ENCODE measurements around the gene PLXNA1.

PLXNA1 gene

GRCh38 chr3:126982471-126983175 is at the start of gene PLXNA1:
Gene PLXNA1, plus strand, starts transcription at chr3:126983115. Its CDS starts 5,479 bp downstream, at chr3:126988594.
- DNase-seq = peak; percentile 52

GRCh38 chr3:126934031-126934531 is 48.8 kb upstream of the PLXNA1 start:
- no peak for DNase-seq

GRCh38 chr3:126934991-126935390 is 47.9 kb upstream of the PLXNA1 start:
- DNase-seq = no peak

GRCh38 chr3:126935756-126936509 is 47.0 kb upstream of the PLXNA1 start:
- DNase-seq = no peak

- DNase-seq = no peak
Measured at GRCh38 chr3:126936853-126937425, 46.0 kb upstream of the PLXNA1 start.

GRCh38 chr3:126937533-126937932 is 45.4 kb upstream of the PLXNA1 start:
- no peak for DNase-seq

- peak; percentile 21 for DNase-seq
Measured at GRCh38 chr3:126937973-126938372, 44.9 kb upstream of the PLXNA1 start.

- no peak for DNase-seq
Measured at GRCh38 chr3:126938520-126939337, 44.2 kb upstream of the PLXNA1 start.

GRCh38 chr3:126939338-126939718 is 43.6 kb upstream of the PLXNA1 start:
- DNase-seq = no peak

GRCh38 chr3:126939733-126940132 is 43.2 kb upstream of the PLXNA1 start:
- DNase-seq = no peak

- DNase-seq = no peak
Measured at GRCh38 chr3:126941721-126942270, 41.1 kb upstream of the PLXNA1 start.

GRCh38 chr3:126944089-126944965 is 38.6 kb upstream of the PLXNA1 start:
- DNase-seq = no peak

- no peak for DNase-seq
Measured at GRCh38 chr3:126945171-126945721, 37.7 kb upstream of the PLXNA1 start.

GRCh38 chr3:126945891-126946290 is 37.0 kb upstream of the PLXNA1 start:
- no peak for DNase-seq

GRCh38 chr3:126946405-126946804 is 36.5 kb upstream of the PLXNA1 start:
- DNase-seq = no peak

GRCh38 chr3:126947429-126947828 is 35.5 kb upstream of the PLXNA1 start:
- no peak for DNase-seq

- DNase-seq = no peak
Measured at GRCh38 chr3:126948980-126949535, 33.9 kb upstream of the PLXNA1 start.

GRCh38 chr3:126951561-126951960 is 31.4 kb upstream of the PLXNA1 start:
- DNase-seq = no peak

- no peak for DNase-seq
Measured at GRCh38 chr3:126952261-126952982, 30.5 kb upstream of the PLXNA1 start.

- DNase-seq = peak; percentile 51
Measured at GRCh38 chr3:126952983-126953660, 29.8 kb upstream of the PLXNA1 start.

Data from NCI-H345 (cell line).